ENCODE results near the gene NET1. TPM values are rescaled to one million over a fixed set of nuclear protein-coding genes. Genes with fewer than 3 reads are reported as not detected.

NET1 gene
- total RNA-seq, 4 donors from 2014 or later = 272 to 430 (median 363) TPM

DNA sequence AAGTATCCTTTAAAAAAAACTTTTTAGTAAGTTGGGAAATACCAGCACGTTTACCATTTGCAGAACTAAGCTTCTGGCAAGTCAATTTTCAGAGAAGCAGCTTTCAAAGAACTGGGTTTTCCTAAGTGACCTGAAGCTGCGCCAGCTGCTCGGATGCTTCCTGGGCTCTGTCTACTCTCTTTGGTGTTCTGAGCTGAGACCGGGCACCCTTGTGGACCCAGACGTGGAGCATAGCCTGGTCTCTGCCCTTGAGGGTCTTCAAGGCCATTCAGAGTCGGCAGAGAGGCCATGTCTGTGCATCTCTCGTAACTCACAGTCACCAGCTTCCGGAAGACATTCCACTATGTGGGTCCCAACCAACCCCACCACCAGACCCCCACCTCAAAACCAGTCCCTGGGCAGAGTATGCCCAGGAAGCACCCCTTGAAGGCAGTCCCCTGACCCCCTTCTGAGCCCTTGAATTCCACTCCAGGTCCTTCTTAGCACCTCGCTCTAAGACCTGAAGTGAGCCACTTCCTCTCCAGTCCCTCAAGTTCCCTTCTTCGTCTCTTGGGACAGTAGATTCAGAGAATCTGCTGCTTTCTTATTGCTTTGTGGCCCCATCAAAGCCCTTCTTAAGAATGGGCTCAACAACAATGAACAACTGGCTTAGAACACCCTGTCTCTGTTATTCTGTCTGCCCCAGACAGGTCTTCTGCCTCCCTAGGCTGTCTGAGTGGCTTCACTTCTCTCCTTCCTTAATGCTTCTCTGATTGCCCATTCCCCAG is 78.5 kb downstream of the NET1 start:
- TF ChIP-seq POLR2AphosphoS5 (IDR thresholded peaks at IDR 0.05) (no peak), POLR2A (IDR thresholded peaks at IDR 0.05; ENCODE audit: low read depth) (no peak), EP300 (IDR thresholded peaks at IDR 0.05) (no peak)
- TF ChIP-seq, protein P1, sequence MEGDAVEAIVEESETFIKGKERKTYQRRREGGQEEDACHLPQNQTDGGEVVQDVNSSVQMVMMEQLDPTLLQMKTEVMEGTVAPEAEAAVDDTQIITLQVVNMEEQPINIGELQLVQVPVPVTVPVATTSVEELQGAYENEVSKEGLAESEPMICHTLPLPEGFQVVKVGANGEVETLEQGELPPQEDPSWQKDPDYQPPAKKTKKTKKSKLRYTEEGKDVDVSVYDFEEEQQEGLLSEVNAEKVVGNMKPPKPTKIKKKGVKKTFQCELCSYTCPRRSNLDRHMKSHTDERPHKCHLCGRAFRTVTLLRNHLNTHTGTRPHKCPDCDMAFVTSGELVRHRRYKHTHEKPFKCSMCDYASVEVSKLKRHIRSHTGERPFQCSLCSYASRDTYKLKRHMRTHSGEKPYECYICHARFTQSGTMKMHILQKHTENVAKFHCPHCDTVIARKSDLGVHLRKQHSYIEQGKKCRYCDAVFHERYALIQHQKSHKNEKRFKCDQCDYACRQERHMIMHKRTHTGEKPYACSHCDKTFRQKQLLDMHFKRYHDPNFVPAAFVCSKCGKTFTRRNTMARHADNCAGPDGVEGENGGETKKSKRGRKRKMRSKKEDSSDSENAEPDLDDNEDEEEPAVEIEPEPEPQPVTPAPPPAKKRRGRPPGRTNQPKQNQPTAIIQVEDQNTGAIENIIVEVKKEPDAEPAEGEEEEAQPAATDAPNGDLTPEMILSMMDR (IDR thresholded peaks at IDR 0.05) = no peak
- intact Hi-C loops (cut with DNase I) = no loop called here
- no peak for DNase-seq (ENCODE audit: extremely low spot score)
- Histone ChIP-seq H3K36me3 (no peaks in the 10 kb centered on the region), H3K27me3 (no peaks in the 10 kb centered on the region), H3K9me3 (peaks cover 0 to 7% (median 6%) of the 10 kb centered on the region in 4 donors), H3K4me3 (no peak overlapping the region), H3K27ac (replicated peaks in 1 of 4) (no peak overlapping the region), H3K4me1 (peaks cover 0 to 7% (median 0%) of the 10 kb centered on the region in 4 donors)
- 88% methylated on average over 9 of the region's 10 CpGs for WGBS

DNA sequence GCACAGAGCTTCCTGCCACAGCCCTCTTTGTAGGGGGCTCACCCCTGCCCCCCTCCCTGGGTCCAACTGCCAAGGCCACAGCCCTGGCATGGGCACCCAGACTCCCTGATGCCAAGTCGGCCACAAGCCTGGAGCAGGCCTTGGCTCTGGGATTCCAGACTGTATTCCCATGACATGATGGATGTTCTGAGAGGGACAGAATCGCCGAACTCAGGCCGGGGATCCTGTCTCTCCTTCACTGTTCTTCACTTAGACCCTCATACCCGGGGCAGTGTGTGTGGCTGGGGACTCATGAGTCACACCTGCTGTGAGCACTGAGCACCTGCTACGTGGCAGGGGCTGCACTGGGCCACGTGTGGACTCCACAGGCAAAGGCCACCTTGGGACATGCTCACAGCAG is 79.1 kb downstream of the NET1 start:
- intact Hi-C loops (cut with DNase I) = no loop called here
- H3K4me3 ChIP-seq = no peak overlapping the region
- H3K9me3 ChIP-seq = peaks cover 0 to 7% (median 6%) of the 10 kb centered on the region in 4 donors
- peaks cover 0 to 7% (median 0%) of the 10 kb centered on the region in 4 donors for H3K4me1 ChIP-seq
- H3K27me3 ChIP-seq = no peaks in the 10 kb centered on the region
- 93% methylated on average over 7 of the region's 7 CpGs for WGBS
- TF ChIP-seq, protein P1 (IDR thresholded peaks at IDR 0.05) = no peak
- no peak for TF ChIP-seq POLR2AphosphoS5 (IDR thresholded peaks at IDR 0.05)
- no peaks in the 10 kb centered on the region for H3K36me3 ChIP-seq
- DNase-seq (ENCODE audit: extremely low spot score) = no peak
- no peak overlapping the region for H3K27ac ChIP-seq (replicated peaks in 1 of 4)

DNA sequence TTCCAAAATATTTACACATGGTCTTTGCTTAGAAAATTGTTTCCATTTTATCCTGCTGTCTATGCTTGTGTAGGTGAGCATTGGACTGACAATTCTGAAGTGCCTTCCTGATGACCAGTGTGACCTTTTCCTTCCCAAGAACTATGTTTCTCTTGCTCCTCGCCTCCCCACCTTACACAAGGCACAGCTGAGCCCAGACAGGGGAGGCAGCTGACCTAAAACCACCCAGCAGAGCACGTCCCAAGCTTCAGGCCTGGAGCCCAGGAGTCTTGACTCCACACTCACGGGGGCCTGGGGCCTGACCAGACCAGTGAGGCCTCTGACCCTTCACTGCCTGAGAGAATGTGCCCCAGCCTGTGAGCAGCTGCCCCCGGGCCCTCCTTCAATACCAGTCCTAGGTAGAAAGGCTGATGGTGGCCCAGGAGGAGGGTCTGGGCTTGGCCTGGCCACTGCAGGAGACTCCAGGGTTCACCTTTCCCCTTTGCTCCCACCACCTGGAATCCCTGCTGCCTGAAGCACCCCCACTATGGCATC is 80.0 kb downstream of the NET1 start:
- Histone ChIP-seq H3K4me1 (peaks cover 0 to 7% (median 0%) of the 10 kb centered on the region in 4 donors), H3K27me3 (no peaks in the 10 kb centered on the region), H3K9me3 (peaks cover 0 to 7% (median 6%) of the 10 kb centered on the region in 4 donors), H3K27ac (replicated peaks in 1 of 4) (no peak overlapping the region), H3K36me3 (no peaks in the 10 kb centered on the region), H3K4me3 (no peak overlapping the region)
- intact Hi-C loops (cut with DNase I) = no loop called here
- TF ChIP-seq EP300 (IDR thresholded peaks at IDR 0.05) = no peak
- TF ChIP-seq POLR2A (IDR thresholded peaks at IDR 0.05; ENCODE audit: low read depth) = no peak
- TF ChIP-seq, protein P1 (IDR thresholded peaks at IDR 0.05) = no peak
- TF ChIP-seq POLR2AphosphoS5 (IDR thresholded peaks at IDR 0.05) = no peak
- 97% methylated on average over 4 of the region's 4 CpGs for WGBS
- no peak for DNase-seq (ENCODE audit: extremely low spot score)

DNA sequence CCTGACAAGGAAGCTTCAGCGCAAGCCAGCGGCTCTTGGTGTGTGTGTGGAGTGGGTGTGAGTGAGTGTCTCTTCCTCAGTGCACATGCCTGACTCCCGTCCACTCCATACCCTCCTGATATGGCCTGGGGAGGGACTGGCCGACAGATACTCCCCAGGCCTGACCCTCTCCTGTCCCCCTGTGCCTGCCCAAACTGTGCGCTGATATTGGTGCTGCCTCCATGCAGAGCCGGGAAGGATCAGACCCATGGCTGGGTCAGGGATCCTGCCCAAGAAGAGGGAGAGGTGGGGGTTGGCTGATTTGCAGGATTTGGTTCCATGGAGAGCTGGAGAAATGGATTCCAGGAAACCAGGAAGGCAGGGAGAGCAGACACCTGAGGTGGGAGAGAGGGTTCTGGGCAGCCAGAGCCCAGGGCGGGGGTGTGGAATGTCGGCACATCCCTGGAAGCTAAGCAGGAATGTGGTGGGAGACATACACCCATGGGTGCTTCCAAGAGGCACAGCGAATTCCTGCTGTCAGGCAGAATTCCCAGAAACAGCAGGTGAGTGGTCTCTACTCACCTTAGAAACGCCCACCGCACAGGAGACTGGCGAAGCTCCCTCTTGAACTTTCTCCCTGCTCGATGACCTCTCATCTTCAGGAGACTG is 80.7 kb downstream of the NET1 start:
- DNase-seq (ENCODE audit: extremely low spot score) = no peak

DNA sequence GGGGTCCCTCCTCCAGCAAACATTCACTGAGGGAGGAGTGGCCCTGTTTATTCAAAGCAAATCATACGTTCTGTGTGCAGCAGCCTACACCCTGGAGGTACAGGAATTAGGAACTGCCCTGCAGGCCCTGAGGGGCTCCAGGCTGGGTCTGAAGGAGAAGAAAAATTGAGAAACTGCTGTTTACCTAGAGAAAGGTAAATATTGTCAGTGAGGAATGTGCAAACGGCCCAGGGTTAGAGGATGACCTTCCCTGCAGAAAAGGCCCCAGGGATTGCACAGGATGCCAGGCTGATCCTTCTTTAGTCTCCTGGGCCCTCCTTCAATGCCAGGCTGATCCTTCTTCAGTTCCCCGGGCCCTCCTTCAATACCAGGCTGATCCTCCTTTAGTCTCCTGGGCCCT is 81.3 kb downstream of the NET1 start:
- DNase-seq (ENCODE audit: extremely low spot score) = no peak
- no peaks in the 10 kb centered on the region for H3K36me3 ChIP-seq
- H3K27me3 ChIP-seq = no peaks in the 10 kb centered on the region
- TF ChIP-seq, protein P1 (IDR thresholded peaks at IDR 0.05) = no peak
- TF ChIP-seq POLR2AphosphoS5 (IDR thresholded peaks at IDR 0.05) (no peak), EP300 (IDR thresholded peaks at IDR 0.05) (no peak), POLR2A (IDR thresholded peaks at IDR 0.05; ENCODE audit: low read depth) (no peak)
- H3K4me3 ChIP-seq = no peak overlapping the region
- no peak overlapping the region for H3K27ac ChIP-seq (replicated peaks in 1 of 4)
- intact Hi-C loops (cut with DNase I) = no loop called here
- H3K9me3 ChIP-seq = peaks cover 0 to 7% (median 6%) of the 10 kb centered on the region in 4 donors
- H3K4me1 ChIP-seq = peaks cover 0 to 7% (median 0%) of the 10 kb centered on the region in 4 donors
- 70% methylated on average over 3 of the region's 3 CpGs for WGBS

More for the DNA sequence above, 80.7 kb downstream of the NET1 start:
- Histone ChIP-seq H3K27ac (replicated peaks in 1 of 4) (no peak overlapping the region), H3K4me3 (no peak overlapping the region), H3K9me3 (peaks cover 0 to 7% (median 6%) of the 10 kb centered on the region in 4 donors), H3K36me3 (no peaks in the 10 kb centered on the region), H3K27me3 (no peaks in the 10 kb centered on the region), H3K4me1 (peaks cover 0 to 7% (median 0%) of the 10 kb centered on the region in 4 donors)
- 89% methylated on average over 12 of the region's 13 CpGs for WGBS
- intact Hi-C loops (cut with DNase I) = no loop called here
- TF ChIP-seq POLR2AphosphoS5 (IDR thresholded peaks at IDR 0.05) = no peak

Measured in esophagus muscularis mucosa (tissue), 4 donors.